ENCODE data around the gene NTPCR.

Gene NTPCR, protein sequence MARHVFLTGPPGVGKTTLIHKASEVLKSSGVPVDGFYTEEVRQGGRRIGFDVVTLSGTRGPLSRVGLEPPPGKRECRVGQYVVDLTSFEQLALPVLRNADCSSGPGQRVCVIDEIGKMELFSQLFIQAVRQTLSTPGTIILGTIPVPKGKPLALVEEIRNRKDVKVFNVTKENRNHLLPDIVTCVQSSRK

DNA sequence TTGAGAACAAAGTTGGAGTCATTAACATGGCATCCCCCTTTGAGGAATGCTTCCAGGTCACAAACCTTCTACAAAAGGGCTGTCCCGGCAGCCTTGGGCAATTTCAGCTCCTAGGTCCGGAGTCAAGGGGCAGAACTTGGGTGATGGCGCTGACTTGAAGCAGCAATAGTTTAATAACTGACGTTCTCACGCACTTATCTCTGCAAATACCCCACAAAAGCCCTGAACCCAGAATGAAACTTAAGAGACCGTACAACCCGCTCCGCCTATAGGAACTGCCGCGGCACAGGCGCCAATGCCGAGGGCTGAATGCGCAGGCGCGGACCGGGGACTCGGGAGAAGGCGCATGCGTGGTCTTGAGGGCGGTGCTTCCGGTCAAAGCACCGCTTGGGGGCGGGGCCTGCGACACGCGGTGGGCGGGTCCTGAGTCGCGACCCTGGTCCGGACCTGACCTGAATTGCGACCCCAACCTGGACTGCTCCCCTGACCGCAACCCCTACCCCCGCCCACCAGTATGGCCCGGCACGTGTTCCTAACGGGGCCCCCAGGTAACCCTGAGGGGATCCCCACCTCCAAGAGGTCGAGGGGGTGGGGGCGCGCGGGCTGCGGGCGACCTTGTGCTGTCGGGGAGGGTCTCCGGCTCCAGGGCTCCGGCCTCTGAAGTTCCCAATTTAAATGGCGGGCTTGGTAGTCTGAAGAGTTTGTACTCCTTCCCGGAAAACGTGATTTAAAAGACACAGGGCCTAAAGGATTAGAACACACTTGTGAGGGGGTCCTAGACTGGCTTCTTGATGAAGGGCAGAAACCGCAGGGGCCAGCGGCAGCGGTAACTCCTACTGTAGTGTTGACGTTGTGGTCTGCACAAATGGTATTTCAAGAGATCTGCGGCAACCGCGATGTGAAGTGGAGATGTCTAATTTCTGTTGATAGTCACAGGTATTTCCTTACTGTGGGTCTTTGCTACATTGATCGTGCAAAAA, at the start of gene NTPCR:
Gene NTPCR, plus strand, starts transcription at position 415 of the 980 bp plus-strand sequence. Its CDS starts 100 bp downstream, at position 515.
- H3K4me3 ChIP-seq (ENCODE audit: low read length): peak within 1 kb of the TSS; percentile 86
- peak; percentile 91 for DNase-seq (ENCODE audit: low read depth)
- TF ChIP-seq, protein P1, sequence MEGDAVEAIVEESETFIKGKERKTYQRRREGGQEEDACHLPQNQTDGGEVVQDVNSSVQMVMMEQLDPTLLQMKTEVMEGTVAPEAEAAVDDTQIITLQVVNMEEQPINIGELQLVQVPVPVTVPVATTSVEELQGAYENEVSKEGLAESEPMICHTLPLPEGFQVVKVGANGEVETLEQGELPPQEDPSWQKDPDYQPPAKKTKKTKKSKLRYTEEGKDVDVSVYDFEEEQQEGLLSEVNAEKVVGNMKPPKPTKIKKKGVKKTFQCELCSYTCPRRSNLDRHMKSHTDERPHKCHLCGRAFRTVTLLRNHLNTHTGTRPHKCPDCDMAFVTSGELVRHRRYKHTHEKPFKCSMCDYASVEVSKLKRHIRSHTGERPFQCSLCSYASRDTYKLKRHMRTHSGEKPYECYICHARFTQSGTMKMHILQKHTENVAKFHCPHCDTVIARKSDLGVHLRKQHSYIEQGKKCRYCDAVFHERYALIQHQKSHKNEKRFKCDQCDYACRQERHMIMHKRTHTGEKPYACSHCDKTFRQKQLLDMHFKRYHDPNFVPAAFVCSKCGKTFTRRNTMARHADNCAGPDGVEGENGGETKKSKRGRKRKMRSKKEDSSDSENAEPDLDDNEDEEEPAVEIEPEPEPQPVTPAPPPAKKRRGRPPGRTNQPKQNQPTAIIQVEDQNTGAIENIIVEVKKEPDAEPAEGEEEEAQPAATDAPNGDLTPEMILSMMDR (IDR thresholded peaks at IDR 0.05; ENCODE audit: insufficient read depth, low read depth, low read length, missing control alignments): peak; percentile 33

DNA sequence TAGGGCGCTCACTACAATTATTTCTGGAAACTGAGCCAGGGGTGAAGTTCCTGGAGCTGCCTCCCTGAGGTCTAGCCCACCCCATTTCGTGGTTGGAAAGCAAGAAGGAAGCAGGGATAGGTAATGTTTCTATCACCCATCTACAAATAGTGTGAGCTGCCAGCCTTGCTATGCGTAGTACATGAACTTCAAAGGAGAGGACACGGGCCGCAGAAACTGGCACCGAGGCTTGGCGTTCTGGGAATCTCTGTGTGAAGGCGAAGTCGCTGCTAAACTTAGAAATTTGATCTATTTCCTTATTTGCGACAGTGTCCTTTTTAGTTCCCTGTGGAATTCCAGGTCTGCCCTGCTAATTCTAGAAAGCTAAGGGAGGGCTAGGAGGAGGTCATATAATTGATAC, 49.6 kb upstream of the NTPCR start:
- TF ChIP-seq, protein P1 (IDR thresholded peaks at IDR 0.05; ENCODE audit: insufficient read depth, low read depth, low read length, missing control alignments): no peak
- no peak overlapping the region for H3K4me3 ChIP-seq (ENCODE audit: low read length)
- DNase-seq (ENCODE audit: low read depth): no peak

DNA sequence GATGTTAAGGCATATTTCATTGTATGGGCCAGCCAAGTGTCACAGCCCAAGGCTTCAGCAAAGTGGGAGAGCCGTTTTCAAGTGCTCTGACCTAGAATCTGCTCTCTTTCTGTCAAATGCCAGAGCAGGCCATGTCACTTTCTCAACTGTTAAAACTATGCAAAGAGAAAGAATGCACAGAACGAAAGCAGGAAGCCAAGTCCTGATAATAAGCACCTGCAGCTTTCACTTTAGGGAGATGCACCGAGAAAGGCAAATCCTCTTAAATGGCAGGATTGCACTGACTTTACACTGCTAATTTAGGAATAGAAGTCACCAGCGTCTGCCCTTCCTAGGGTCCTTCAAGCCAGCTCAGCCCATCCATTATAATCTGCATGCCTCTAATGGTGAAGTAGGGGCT, 49.2 kb upstream of the NTPCR start:
- TF ChIP-seq, protein P1 (IDR thresholded peaks at IDR 0.05; ENCODE audit: insufficient read depth, low read depth, low read length, missing control alignments): no peak
- DNase-seq (ENCODE audit: low read depth): no peak
- no peak overlapping the region for H3K4me3 ChIP-seq (ENCODE audit: low read length)

DNA sequence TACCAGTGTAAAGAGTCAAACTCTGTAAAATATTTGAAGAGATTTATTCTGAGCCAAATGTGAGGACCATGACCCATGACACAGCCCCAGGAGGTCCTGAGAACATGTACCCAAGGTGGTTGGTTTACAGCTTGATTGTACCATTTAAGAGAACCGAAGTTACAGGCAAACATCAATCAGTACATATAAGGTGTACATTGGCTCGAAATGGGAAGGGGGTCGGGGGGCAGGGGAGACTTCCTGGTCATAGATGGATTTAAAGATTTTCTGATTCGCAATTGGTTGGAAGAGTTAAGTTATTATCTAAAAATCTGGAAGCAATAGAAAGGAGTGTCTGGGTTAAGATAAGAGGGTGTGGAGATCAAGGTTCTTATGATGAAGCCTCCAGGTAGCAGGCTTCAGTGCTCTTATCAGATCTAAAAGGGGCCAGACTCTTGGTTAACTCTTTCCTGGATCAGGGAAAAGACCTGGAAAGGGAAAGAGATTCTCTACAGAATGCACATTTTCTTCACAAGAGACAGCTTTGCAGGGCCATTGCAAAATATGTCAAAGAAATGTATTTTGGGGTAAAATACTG, 47.5 kb upstream of the NTPCR start:
- TF ChIP-seq, protein P1 (IDR thresholded peaks at IDR 0.05; ENCODE audit: insufficient read depth, low read depth, low read length, missing control alignments): no peak

DNA sequence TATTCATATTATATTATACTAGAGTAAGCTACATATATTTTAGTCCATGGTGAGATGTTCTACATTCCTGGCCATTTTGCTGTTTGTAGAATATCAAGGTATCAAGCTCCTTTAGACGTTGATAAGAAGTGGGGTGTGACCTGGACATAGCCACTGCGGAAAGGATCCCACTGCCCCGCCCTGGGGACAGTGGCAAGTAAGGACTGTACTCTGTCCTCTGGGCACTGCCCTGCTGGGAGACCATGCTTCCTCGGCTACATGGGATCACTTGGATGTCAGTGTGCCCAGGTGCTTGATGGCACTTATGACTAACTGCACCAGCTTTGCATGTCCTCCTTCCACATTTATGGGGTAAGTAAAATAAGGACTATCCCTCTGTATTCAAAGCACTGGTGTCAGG, 46.3 kb upstream of the NTPCR start:
- TF ChIP-seq, protein P1 (IDR thresholded peaks at IDR 0.05; ENCODE audit: insufficient read depth, low read depth, low read length, missing control alignments): no peak
- DNase-seq (ENCODE audit: low read depth): no peak
- H3K4me3 ChIP-seq (ENCODE audit: low read length): no peak overlapping the region

More for the DNA sequence above, 47.5 kb upstream of the NTPCR start:
- no peak overlapping the region for H3K4me3 ChIP-seq (ENCODE audit: low read length)
- no peak for DNase-seq (ENCODE audit: low read depth)

DNA sequence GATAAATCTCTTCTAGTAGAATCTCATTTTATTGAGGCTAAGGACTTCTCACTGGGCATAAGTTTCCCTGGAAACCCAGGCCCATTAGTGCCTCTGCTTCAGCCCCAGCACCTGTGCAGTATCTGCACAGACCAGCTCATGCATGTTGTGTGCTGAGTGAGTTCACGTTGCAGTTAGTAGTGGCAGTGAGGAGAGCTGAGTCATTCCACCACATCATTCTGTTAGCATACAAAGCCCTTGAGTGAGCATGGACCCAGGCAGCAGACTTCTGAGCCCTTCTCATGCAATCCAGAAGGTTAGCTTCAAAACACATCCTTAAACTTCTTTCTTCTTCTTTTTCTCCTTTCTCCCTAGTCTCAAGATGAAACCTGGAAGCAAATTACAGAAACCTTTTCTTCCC, 45.8 kb upstream of the NTPCR start:
- H3K4me3 ChIP-seq (ENCODE audit: low read length): no peak overlapping the region
- DNase-seq (ENCODE audit: low read depth): peak; percentile 92
- TF ChIP-seq, protein P1 (IDR thresholded peaks at IDR 0.05; ENCODE audit: insufficient read depth, low read depth, low read length, missing control alignments): no peak

Measured in epithelial cell of esophagus (primary cell).